CD4-positive, alpha-beta T cell treated with Interleukin-21 for 1 hour (primary cell): Measurements from ENCODE around the gene KIAA1328.
"Not testable (repeated sequence)": the region's sequence is repeated elsewhere in the genome, so short reads cannot be mapped to it uniquely, and the experiment has no call there.

Experiments used
- DNase-seq: peaks from one replicate; pipeline ENCODE4 v3.0.0-alpha.2; 2020

KIAA1328 gene

GRCh38 chr18:36888778-36889177 is 59.9 kb downstream of the KIAA1328 start:
- DNase-seq = no peak

GRCh38 chr18:36889321-36889720 is 60.4 kb downstream of the KIAA1328 start:
- no peak for DNase-seq

GRCh38 chr18:36889742-36890141 is 60.8 kb downstream of the KIAA1328 start:
- no peak for DNase-seq

- DNase-seq = no peak
Measured at GRCh38 chr18:36890598-36890997, 61.7 kb downstream of the KIAA1328 start.

GRCh38 chr18:36893227-36893626 is 64.3 kb downstream of the KIAA1328 start:
- no peak for DNase-seq

- DNase-seq = no peak
Measured at GRCh38 chr18:36895606-36896005, 66.7 kb downstream of the KIAA1328 start.

GRCh38 chr18:36897253-36897652 is 68.3 kb downstream of the KIAA1328 start:
- DNase-seq = no peak

GRCh38 chr18:36899289-36899688 is 70.4 kb downstream of the KIAA1328 start:
- DNase-seq = peak; percentile 8

- DNase-seq = no peak
Measured at GRCh38 chr18:36900466-36900865, 71.5 kb downstream of the KIAA1328 start.

- no peak for DNase-seq
Measured at GRCh38 chr18:36901277-36901701, 72.4 kb downstream of the KIAA1328 start.

GRCh38 chr18:36903215-36903928 is 74.4 kb downstream of the KIAA1328 start:
- DNase-seq = no peak

- no peak for DNase-seq
Measured at GRCh38 chr18:36905571-36905970, 76.6 kb downstream of the KIAA1328 start.

- DNase-seq = not testable (repeated sequence)
Measured at GRCh38 chr18:36909282-36909681, 80.4 kb downstream of the KIAA1328 start.

GRCh38 chr18:36912887-36913286 is 84.0 kb downstream of the KIAA1328 start:
- no peak for DNase-seq

GRCh38 chr18:36917907-36918306 is 89.0 kb downstream of the KIAA1328 start:
- DNase-seq = no peak

GRCh38 chr18:36929601-36930000 is 100.7 kb downstream of the KIAA1328 start:
- DNase-seq = no peak

- DNase-seq = no peak
Measured at GRCh38 chr18:36931106-36931505, 102.2 kb downstream of the KIAA1328 start.

GRCh38 chr18:36933552-36933951 is 104.6 kb downstream of the KIAA1328 start:
- no peak for DNase-seq

- DNase-seq = no peak
Measured at GRCh38 chr18:36934884-36935283, 106.0 kb downstream of the KIAA1328 start.

GRCh38 chr18:36942264-36942663 is 113.3 kb downstream of the KIAA1328 start:
- peak; percentile 2 for DNase-seq

GRCh38 chr18:36947820-36948348 is 119.0 kb downstream of the KIAA1328 start:
- DNase-seq = no peak

- no peak for DNase-seq
Measured at GRCh38 chr18:36950282-36950681, 121.4 kb downstream of the KIAA1328 start.

- no peak for DNase-seq
Measured at GRCh38 chr18:36950960-36951359, 122.0 kb downstream of the KIAA1328 start.

- DNase-seq = no peak
Measured at GRCh38 chr18:36953047-36953446, 124.1 kb downstream of the KIAA1328 start.

- DNase-seq = no peak
Measured at GRCh38 chr18:36960038-36960437, 131.1 kb downstream of the KIAA1328 start.
